Measurements from ENCODE around the gene CPOX. TPM values are rescaled to one million over a fixed set of nuclear protein-coding genes. Genes with fewer than 3 reads are reported as not detected.

The CPOX gene
- total RNA-seq, 4 donors from 2014 or later, result 9.8 to 25.6 (median 15.1) TPM

DNA sequence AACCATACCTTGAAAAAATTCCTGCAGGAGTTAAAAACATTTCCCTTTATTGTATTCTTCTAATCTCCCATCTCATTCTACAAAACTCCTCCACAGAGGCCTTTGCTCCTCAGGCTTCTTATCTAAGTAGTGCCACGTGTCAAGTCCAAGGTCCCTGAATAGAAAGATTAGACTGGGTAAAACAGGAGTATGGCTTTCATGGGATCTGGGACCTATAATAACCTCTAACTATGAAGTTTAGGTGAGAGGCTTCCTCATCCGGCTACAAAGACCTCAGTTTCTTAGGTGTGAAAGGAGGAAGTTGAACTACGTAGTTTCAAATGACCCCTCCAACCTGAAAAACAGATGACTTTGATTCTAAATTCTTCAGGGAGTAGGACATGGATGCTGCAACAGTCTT is 41.7 kb downstream of the CPOX start:
- no peaks in the 10 kb centered on the region for H3K9me3 ChIP-seq
- TF ChIP-seq POLR2A (IDR thresholded peaks at IDR 0.05), result no peak
- TF ChIP-seq, protein P1, sequence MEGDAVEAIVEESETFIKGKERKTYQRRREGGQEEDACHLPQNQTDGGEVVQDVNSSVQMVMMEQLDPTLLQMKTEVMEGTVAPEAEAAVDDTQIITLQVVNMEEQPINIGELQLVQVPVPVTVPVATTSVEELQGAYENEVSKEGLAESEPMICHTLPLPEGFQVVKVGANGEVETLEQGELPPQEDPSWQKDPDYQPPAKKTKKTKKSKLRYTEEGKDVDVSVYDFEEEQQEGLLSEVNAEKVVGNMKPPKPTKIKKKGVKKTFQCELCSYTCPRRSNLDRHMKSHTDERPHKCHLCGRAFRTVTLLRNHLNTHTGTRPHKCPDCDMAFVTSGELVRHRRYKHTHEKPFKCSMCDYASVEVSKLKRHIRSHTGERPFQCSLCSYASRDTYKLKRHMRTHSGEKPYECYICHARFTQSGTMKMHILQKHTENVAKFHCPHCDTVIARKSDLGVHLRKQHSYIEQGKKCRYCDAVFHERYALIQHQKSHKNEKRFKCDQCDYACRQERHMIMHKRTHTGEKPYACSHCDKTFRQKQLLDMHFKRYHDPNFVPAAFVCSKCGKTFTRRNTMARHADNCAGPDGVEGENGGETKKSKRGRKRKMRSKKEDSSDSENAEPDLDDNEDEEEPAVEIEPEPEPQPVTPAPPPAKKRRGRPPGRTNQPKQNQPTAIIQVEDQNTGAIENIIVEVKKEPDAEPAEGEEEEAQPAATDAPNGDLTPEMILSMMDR (IDR thresholded peaks at IDR 0.05 in 4 of 5, conservative IDR thresholded peaks at IDR 0.05 in 1 of 5), result no peak
- no peak overlapping the region for H3K27ac ChIP-seq
- ATAC-seq (no peak), DNase-seq (no peak)
- intact Hi-C loops (cut with DNase I; ENCODE audit: low total_unique reads) (no loop called here), in situ Hi-C loops (cut with MboI; ENCODE audit: low sequenced_read_pairs in 4 of 4) (no loop called here)
- no peak overlapping the region for H3K4me3 ChIP-seq
- no peaks in the 10 kb centered on the region for H3K27me3 ChIP-seq
- no peaks in the 10 kb centered on the region for H3K36me3 ChIP-seq
- H3K4me1 ChIP-seq, result no peaks in the 10 kb centered on the region

DNA sequence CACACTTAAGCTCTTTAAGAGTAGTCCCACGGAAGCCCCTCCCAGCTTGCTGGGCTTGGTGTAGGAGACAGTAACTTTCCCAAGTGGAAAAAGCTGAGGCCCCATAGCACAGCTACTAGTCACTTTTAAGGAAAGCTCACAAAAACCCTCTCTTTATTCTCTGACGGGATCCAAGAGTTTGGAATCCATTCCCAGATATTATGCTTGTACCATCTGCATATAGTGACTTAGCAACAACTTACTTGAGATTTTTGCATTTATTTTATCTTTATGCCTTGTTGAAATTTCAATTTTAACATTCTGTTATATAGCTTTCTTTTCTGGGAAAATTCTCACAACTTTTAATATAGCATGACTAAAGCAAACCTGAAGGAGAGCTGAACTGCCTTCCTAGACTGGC is 42.2 kb downstream of the CPOX start:
- intact Hi-C loops (cut with DNase I; ENCODE audit: low total_unique reads) (no loop called here), in situ Hi-C loops (cut with MboI; ENCODE audit: low sequenced_read_pairs in 4 of 4) (no loop called here)
- ATAC-seq (no peak), DNase-seq (no peak)
- Histone ChIP-seq H3K36me3 (no peaks in the 10 kb centered on the region), H3K9me3 (no peaks in the 10 kb centered on the region), H3K4me3 (no peak overlapping the region), H3K27me3 (no peaks in the 10 kb centered on the region), H3K4me1 (no peaks in the 10 kb centered on the region), H3K27ac (no peak overlapping the region)
- TF ChIP-seq, protein P1 (IDR thresholded peaks at IDR 0.05 in 4 of 5, conservative IDR thresholded peaks at IDR 0.05 in 1 of 5), result no peak
- TF ChIP-seq POLR2A (IDR thresholded peaks at IDR 0.05), result no peak

DNA sequence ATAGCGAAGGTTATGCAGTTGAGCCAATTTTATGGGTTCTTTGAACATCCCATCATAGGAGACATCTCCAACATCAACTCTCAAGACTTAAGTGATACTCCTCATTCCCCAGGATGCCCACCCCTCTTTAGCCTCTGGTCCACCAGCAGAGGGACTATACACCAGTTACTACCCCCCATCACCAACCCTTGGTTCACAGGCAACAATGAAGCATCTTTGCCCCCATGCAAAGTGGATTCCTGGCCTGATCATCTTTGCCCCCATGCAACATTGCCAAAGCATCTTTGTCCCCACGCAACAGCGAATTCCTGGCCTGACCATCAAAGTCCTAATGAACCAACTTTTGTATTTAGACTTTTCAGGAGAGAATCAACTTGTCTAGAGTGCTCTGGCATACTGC is 42.6 kb downstream of the CPOX start:
- DNase-seq, result no peak
- in situ Hi-C loops (cut with MboI; ENCODE audit: low sequenced_read_pairs in 4 of 4), result no loop called here
- no peaks in the 10 kb centered on the region for H3K27me3 ChIP-seq

DNA sequence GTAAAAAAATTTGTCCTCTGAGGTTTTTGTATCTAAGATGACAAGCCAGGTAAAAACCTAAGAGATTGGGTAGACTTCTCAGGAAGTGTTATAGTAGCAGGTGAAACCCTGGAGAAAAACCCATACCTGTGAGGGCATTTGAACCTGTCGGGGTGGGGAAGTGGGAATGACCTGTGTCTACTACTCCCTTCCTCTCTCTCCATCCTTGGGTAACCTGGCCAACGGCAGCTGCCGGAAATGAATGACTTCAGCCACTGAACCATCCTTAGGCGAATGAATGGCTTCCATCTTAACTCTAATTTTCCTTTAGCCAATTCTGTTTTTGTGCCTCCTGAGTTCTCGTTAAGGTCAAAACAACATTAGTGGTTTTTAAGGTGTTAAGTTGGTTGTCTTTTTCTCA is 44.9 kb downstream of the CPOX start:
- no peak for ATAC-seq
- no peak overlapping the region for H3K4me3 ChIP-seq
- H3K36me3 ChIP-seq, result no peaks in the 10 kb centered on the region
- DNase-seq, result no peak
- H3K27ac ChIP-seq, result no peak overlapping the region
- no peak for TF ChIP-seq POLR2A (IDR thresholded peaks at IDR 0.05)
- TF ChIP-seq, protein P1 (IDR thresholded peaks at IDR 0.05 in 4 of 5, conservative IDR thresholded peaks at IDR 0.05 in 1 of 5), result no peak
- intact Hi-C loops (cut with DNase I; ENCODE audit: low total_unique reads) (no loop called here), in situ Hi-C loops (cut with MboI; ENCODE audit: low sequenced_read_pairs in 4 of 4) (no loop called here)
- H3K4me1 ChIP-seq, result no peaks in the 10 kb centered on the region
- no peaks in the 10 kb centered on the region for H3K9me3 ChIP-seq
- H3K27me3 ChIP-seq, result no peaks in the 10 kb centered on the region

More for the DNA sequence above, 42.6 kb downstream of the CPOX start:
- Histone ChIP-seq H3K36me3 (no peaks in the 10 kb centered on the region), H3K27ac (no peak overlapping the region), H3K9me3 (no peaks in the 10 kb centered on the region), H3K4me1 (no peaks in the 10 kb centered on the region), H3K4me3 (no peak overlapping the region)
- ATAC-seq, result no peak
- intact Hi-C loops (cut with DNase I; ENCODE audit: low total_unique reads), result no loop called here
- TF ChIP-seq POLR2A (IDR thresholded peaks at IDR 0.05), result no peak
- TF ChIP-seq, protein P1 (IDR thresholded peaks at IDR 0.05 in 4 of 5, conservative IDR thresholded peaks at IDR 0.05 in 1 of 5), result no peak

DNA sequence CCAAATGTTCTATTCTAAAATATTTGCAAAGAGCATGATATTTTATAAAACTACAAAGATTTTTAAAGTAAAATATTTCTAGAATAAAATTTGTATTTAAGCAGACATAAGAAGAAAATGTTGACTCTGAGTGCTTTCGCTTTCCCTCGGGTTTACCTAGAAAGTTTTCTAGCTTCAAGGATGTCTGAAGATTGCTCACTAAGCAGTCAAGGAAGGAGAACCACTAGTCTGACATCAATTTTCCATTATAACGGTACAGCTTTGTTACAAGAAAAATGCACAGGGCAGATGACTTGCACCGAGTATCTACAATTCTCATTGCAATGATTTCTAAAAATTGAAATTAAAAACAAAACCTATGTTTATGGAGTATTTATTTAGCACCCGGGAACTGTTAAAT is 47.5 kb downstream of the CPOX start:
- H3K27me3 ChIP-seq, result no peaks in the 10 kb centered on the region
- intact Hi-C loops (cut with DNase I; ENCODE audit: low total_unique reads), result no loop called here
- no peaks in the 10 kb centered on the region for H3K36me3 ChIP-seq
- ATAC-seq (no peak), DNase-seq (no peak)
- TF ChIP-seq POLR2A (IDR thresholded peaks at IDR 0.05), result no peak
- TF ChIP-seq, protein P1 (IDR thresholded peaks at IDR 0.05 in 4 of 5, conservative IDR thresholded peaks at IDR 0.05 in 1 of 5), result no peak
- no peak overlapping the region for H3K4me3 ChIP-seq
- no peaks in the 10 kb centered on the region for H3K9me3 ChIP-seq
- no peak overlapping the region for H3K27ac ChIP-seq
- in situ Hi-C loops (cut with MboI; ENCODE audit: low sequenced_read_pairs in 4 of 4), result no loop called here
- H3K4me1 ChIP-seq, result no peaks in the 10 kb centered on the region

Measured in gastrocnemius medialis (tissue), 4 donors.